Measurements from ENCODE around the gene ACD.

Gene ACD

GRCh38 chr16:67649494-67649931, 10.5 kb downstream of the ACD start:
- H3K9me3 Mint-ChIP-seq = no peaks in the 10 kb centered on the region
- H3K4me3 Mint-ChIP-seq = no peak overlapping the region
- H3K36me3 Mint-ChIP-seq (ENCODE audit: low read depth) = peaks cover 25% of the 10 kb centered on the region
- no peaks in the 10 kb centered on the region for H3K27me3 Mint-ChIP-seq (ENCODE audit: low read depth)
- H3K4me1 Mint-ChIP-seq (ENCODE audit: low read depth) = peaks cover 12% of the 10 kb centered on the region
- H3K27ac Mint-ChIP-seq = no peak overlapping the region

GRCh38 chr16:67648764-67649407, 11.2 kb downstream of the ACD start:
- H3K27ac Mint-ChIP-seq = no peak overlapping the region
- no peaks in the 10 kb centered on the region for H3K27me3 Mint-ChIP-seq (ENCODE audit: low read depth)
- no peak overlapping the region for H3K4me3 Mint-ChIP-seq
- H3K9me3 Mint-ChIP-seq = no peaks in the 10 kb centered on the region
- H3K4me1 Mint-ChIP-seq (ENCODE audit: low read depth) = peaks cover 14% of the 10 kb centered on the region
- H3K36me3 Mint-ChIP-seq (ENCODE audit: low read depth) = peaks cover 25% of the 10 kb centered on the region

- H3K36me3 Mint-ChIP-seq (ENCODE audit: low read depth) = peaks cover 22% of the 10 kb centered on the region
- H3K27me3 Mint-ChIP-seq (ENCODE audit: low read depth) = no peaks in the 10 kb centered on the region
- peaks cover 14% of the 10 kb centered on the region for H3K4me1 Mint-ChIP-seq (ENCODE audit: low read depth)
- no peak overlapping the region for H3K27ac Mint-ChIP-seq
- no peaks in the 10 kb centered on the region for H3K9me3 Mint-ChIP-seq
- no peak overlapping the region for H3K4me3 Mint-ChIP-seq
These were observed 11.8 kb downstream of the ACD start for GRCh38 chr16:67648088-67648763.

GRCh38 chr16:67647681-67648080, 12.4 kb downstream of the ACD start:
- peaks cover 22% of the 10 kb centered on the region for H3K36me3 Mint-ChIP-seq (ENCODE audit: low read depth)

GRCh38 chr16:67647111-67647651, 12.9 kb downstream of the ACD start:
- Mint-ChIP-seq H3K27ac (no peak overlapping the region), H3K36me3 (ENCODE audit: low read depth) (peaks cover 22% of the 10 kb centered on the region), H3K9me3 (no peaks in the 10 kb centered on the region), H3K4me3 (peak overlapping the region; percentile 74), H3K27me3 (ENCODE audit: low read depth) (no peaks in the 10 kb centered on the region), H3K4me1 (ENCODE audit: low read depth) (peaks cover 14% of the 10 kb centered on the region)

More at GRCh38 chr16:67647681-67648080, 12.4 kb downstream of the ACD start:
- H3K9me3 Mint-ChIP-seq = no peaks in the 10 kb centered on the region
- H3K4me1 Mint-ChIP-seq (ENCODE audit: low read depth) = peaks cover 14% of the 10 kb centered on the region
- no peaks in the 10 kb centered on the region for H3K27me3 Mint-ChIP-seq (ENCODE audit: low read depth)
- H3K27ac Mint-ChIP-seq = no peak overlapping the region
- H3K4me3 Mint-ChIP-seq = no peak overlapping the region

GRCh38 chr16:67645397-67646121, 14.5 kb downstream of the ACD start:
- Mint-ChIP-seq H3K27ac (peak overlapping the region; percentile 98), H3K4me1 (ENCODE audit: low read depth) (peaks cover 11% of the 10 kb centered on the region), H3K4me3 (peak overlapping the region; percentile 93), H3K36me3 (ENCODE audit: low read depth) (peaks cover 10% of the 10 kb centered on the region), H3K9me3 (no peaks in the 10 kb centered on the region), H3K27me3 (ENCODE audit: low read depth) (no peaks in the 10 kb centered on the region)

GRCh38 chr16:67644038-67644437, 16.0 kb downstream of the ACD start:
- Mint-ChIP-seq H3K27me3 (ENCODE audit: low read depth) (no peaks in the 10 kb centered on the region), H3K4me1 (ENCODE audit: low read depth) (peaks cover 9% of the 10 kb centered on the region), H3K27ac (peak overlapping the region; percentile 74), H3K9me3 (no peaks in the 10 kb centered on the region), H3K36me3 (ENCODE audit: low read depth) (peaks cover 8% of the 10 kb centered on the region), H3K4me3 (peak overlapping the region; percentile 42)

- Mint-ChIP-seq H3K27me3 (ENCODE audit: low read depth) (no peaks in the 10 kb centered on the region), H3K36me3 (ENCODE audit: low read depth) (peaks cover 15% of the 10 kb centered on the region), H3K4me1 (ENCODE audit: low read depth) (peaks cover 9% of the 10 kb centered on the region), H3K27ac (peak overlapping the region; percentile 20), H3K9me3 (no peaks in the 10 kb centered on the region), H3K4me3 (no peak overlapping the region)
These were observed 18.0 kb downstream of the ACD start for GRCh38 chr16:67641779-67642708.

GRCh38 chr16:67637625-67638024, 22.4 kb downstream of the ACD start:
- no peak overlapping the region for H3K27ac Mint-ChIP-seq

GRCh38 chr16:67636713-67637112, 23.3 kb downstream of the ACD start:
- no peaks in the 10 kb centered on the region for H3K9me3 Mint-ChIP-seq
- H3K27ac Mint-ChIP-seq = no peak overlapping the region
- no peak overlapping the region for H3K4me3 Mint-ChIP-seq
- peaks cover 25% of the 10 kb centered on the region for H3K36me3 Mint-ChIP-seq (ENCODE audit: low read depth)
- no peaks in the 10 kb centered on the region for H3K4me1 Mint-ChIP-seq (ENCODE audit: low read depth)
- no peaks in the 10 kb centered on the region for H3K27me3 Mint-ChIP-seq (ENCODE audit: low read depth)

More at GRCh38 chr16:67637625-67638024, 22.4 kb downstream of the ACD start:
- no peaks in the 10 kb centered on the region for H3K27me3 Mint-ChIP-seq (ENCODE audit: low read depth)
- peaks cover 19% of the 10 kb centered on the region for H3K36me3 Mint-ChIP-seq (ENCODE audit: low read depth)
- H3K9me3 Mint-ChIP-seq = no peaks in the 10 kb centered on the region
- no peak overlapping the region for H3K4me3 Mint-ChIP-seq
- H3K4me1 Mint-ChIP-seq (ENCODE audit: low read depth) = no peaks in the 10 kb centered on the region

- H3K27ac Mint-ChIP-seq = no peak overlapping the region
- no peak overlapping the region for H3K4me3 Mint-ChIP-seq
- H3K9me3 Mint-ChIP-seq = no peaks in the 10 kb centered on the region
- no peaks in the 10 kb centered on the region for H3K4me1 Mint-ChIP-seq (ENCODE audit: low read depth)
- H3K27me3 Mint-ChIP-seq (ENCODE audit: low read depth) = no peaks in the 10 kb centered on the region
- H3K36me3 Mint-ChIP-seq (ENCODE audit: low read depth) = peaks cover 33% of the 10 kb centered on the region
These were observed 27.5 kb downstream of the ACD start for GRCh38 chr16:67632415-67633172.

- Mint-ChIP-seq H3K36me3 (ENCODE audit: low read depth) (peaks cover 45% of the 10 kb centered on the region), H3K27ac (no peak overlapping the region), H3K4me3 (no peak overlapping the region), H3K27me3 (ENCODE audit: low read depth) (no peaks in the 10 kb centered on the region), H3K4me1 (ENCODE audit: low read depth) (peaks cover 3% of the 10 kb centered on the region), H3K9me3 (no peaks in the 10 kb centered on the region)
These were observed 31.8 kb downstream of the ACD start for GRCh38 chr16:67628216-67628615.

GRCh38 chr16:67613808-67614207, 46.3 kb downstream of the ACD start:
- peaks cover 30% of the 10 kb centered on the region for H3K36me3 Mint-ChIP-seq (ENCODE audit: low read depth)
- no peak overlapping the region for H3K27ac Mint-ChIP-seq
- no peak overlapping the region for H3K4me3 Mint-ChIP-seq
- H3K27me3 Mint-ChIP-seq (ENCODE audit: low read depth) = no peaks in the 10 kb centered on the region
- peaks cover 2% of the 10 kb centered on the region for H3K4me1 Mint-ChIP-seq (ENCODE audit: low read depth)
- no peaks in the 10 kb centered on the region for H3K9me3 Mint-ChIP-seq

Measured in T-helper 1 cell treated with Interleukin-12 subunit alpha and Interleukin-12 subunit beta and Interleukin-4 antibody, amounts not matched to agents 30 μg/mL and 1 μg/mL, for 36 hours (primary cell).